Muscle layer of duodenum (tissue), 2 donors: ENCODE data around the gene PRKAR2B.

Experiments used
- H3K27ac ChIP-seq: one replicate; pipeline ENCODE4 v1.7.0; 2013; ENCODE audit warnings: mild to moderate bottlenecking, low read length
- H3K27me3 ChIP-seq: one replicate; pipeline ENCODE4 v1.7.0; 2013; ENCODE audit warnings: low read depth, mild to moderate bottlenecking, control low read depth, low read length
- H3K36me3 ChIP-seq, 2 donors: one replicate each; pipeline ENCODE4 v1.7.0; 2013; ENCODE audit warnings: low read length in 2 of 2, control low read depth in 1 of 2, mild to moderate bottlenecking in 1 of 2; ENCODE audit not compliant: insufficient read depth in 2 of 2, control insufficient read depth in 1 of 2
- H3K4me1 ChIP-seq, 2 donors: one replicate each; pipeline ENCODE4 v1.7.0; 2013; ENCODE audit warnings: low read length in 2 of 2, mild to moderate bottlenecking in 2 of 2, control low read depth in 1 of 2, moderate library complexity in 1 of 2; ENCODE audit not compliant: insufficient read depth in 2 of 2, control insufficient read depth in 1 of 2
- H3K4me3 ChIP-seq, 2 donors: one replicate each; pipeline ENCODE4 v1.7.0; 2013; ENCODE audit warnings: low read length in 2 of 2, low read depth in 1 of 2, mild to moderate bottlenecking in 1 of 2
- H3K9me3 ChIP-seq, 2 donors: one replicate each; pipeline ENCODE4 v1.7.0; 2013; ENCODE audit warnings: low read length in 2 of 2, control low read depth in 1 of 2, mild to moderate bottlenecking in 1 of 2; ENCODE audit not compliant: control insufficient read depth in 1 of 2
- donor health status: healthy.

The PRKAR2B gene

DNA sequence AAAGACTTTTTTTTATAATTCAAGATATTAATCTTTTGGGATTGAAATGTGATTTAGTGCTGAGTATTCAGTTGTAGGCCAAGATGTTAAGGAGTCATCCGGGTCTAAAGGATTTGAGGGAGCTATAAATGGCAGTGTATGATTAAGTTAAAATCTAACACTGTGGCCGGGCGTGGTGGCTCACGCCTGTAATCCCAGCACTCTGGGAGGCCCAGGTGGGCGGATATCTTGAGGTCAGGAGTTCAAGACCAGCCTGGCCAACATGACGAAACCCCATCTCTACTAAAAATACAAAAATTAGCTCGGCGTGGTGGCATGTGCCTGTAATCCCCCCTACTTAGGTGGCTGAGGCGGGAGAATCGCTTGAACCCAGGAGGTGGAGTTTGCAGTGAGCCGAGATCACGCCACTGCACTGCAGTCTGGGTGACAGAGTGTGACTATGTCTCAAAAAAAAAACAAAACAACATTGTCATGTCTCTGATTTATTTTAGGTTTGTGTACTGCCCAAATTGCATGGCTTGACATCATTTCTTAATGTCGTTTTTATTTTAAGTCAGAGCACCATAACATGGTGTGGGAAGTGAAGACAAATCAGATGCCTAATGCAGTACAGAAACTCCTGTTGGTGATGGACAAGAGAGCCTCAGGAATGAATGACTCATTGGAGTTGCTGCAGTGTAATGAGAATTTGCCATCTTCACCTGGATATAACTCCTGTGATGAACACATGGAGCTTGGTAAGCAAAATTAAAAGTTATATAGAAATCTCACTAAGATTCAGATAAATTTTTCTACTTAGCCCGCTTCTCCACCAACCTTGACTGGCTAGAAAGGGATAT, 135.0 kb downstream of the PRKAR2B start:
- Histone ChIP-seq H3K36me3 (peaks cover 11 to 18% of the 10 kb centered on the region in 2 donors), H3K27me3 (no peaks in the 10 kb centered on the region), H3K4me3 (no peak overlapping the region), H3K27ac (peak overlapping the region; percentile 4), H3K9me3 (no peaks in the 10 kb centered on the region), H3K4me1 (peaks cover 10 to 40% of the 10 kb centered on the region in 2 donors)

DNA sequence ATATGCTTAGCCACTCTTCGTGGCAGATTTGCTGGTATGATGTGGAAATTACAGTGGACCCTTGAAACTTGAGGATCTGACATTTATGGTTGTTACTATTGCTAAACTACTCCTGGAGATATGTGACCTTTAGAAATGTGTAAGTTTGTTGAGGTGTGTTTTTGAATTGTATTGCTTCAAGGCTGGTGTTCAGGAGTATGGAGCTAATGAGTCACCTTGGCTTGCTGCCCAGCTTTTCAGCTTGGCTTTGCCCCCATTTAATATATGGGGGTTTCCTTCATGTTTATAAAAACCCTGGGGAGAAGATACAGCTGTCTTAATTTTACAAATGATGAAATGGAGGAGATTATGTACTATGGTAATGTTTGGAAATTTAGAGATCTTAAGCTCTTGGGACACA, 135.9 kb downstream of the PRKAR2B start:
- Histone ChIP-seq H3K27ac (peak overlapping the region; percentile 4), H3K4me1 (peaks cover 8 to 32% of the 10 kb centered on the region in 2 donors), H3K36me3 (peaks cover 18 to 26% of the 10 kb centered on the region in 2 donors), H3K27me3 (no peaks in the 10 kb centered on the region), H3K4me3 (no peak overlapping the region), H3K9me3 (no peaks in the 10 kb centered on the region)

DNA sequence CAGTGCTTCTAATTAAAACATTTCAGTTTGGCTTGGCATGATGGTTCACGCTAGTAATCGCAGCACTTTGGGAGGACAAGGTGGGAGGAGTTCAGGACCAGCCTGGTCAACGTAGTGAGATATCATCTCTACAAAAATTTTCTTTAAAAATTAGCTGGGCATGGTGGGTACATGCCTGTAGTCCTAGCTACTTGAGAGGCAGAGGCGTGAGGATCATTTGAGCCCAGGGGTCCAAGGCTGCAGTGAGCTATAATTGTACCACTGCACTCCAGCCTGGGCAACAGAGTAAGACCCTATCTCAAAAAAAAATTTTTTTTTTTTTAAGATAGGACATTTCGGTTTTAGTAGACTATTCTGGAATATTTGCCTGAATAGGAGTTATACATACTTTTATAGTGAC, 136.7 kb downstream of the PRKAR2B start:
- peaks cover 8 to 32% of the 10 kb centered on the region in 2 donors for H3K4me1 ChIP-seq
- H3K27ac ChIP-seq, result no peak overlapping the region

DNA sequence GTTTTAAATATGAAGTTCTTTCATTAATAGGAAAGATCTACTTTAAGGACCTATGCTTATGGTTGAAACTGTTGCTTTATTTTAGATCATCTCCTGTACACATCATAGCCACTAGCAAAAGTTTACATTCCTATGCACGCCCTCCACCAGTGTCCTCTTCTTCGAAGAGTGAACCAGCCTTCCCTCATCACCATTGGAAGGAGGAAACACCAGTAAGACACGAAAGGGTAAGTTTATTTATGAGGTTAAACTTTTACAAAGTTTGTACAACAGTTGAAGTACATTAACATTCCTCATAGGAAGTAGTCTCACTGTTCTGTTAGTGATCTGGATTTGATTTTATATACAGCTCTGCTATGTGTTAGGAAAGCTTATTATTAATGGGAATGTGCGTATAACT, 141.2 kb downstream of the PRKAR2B start:
- Histone ChIP-seq H3K36me3 (peaks cover 60 to 66% of the 10 kb centered on the region in 2 donors), H3K4me1 (peaks cover 2 to 7% of the 10 kb centered on the region in 2 donors), H3K27me3 (no peaks in the 10 kb centered on the region), H3K9me3 (no peaks in the 10 kb centered on the region), H3K4me3 (no peak overlapping the region), H3K27ac (no peak overlapping the region)

More for the DNA sequence above, 136.7 kb downstream of the PRKAR2B start:
- H3K4me3 ChIP-seq, result no peak overlapping the region
- H3K36me3 ChIP-seq, result peaks cover 22 to 31% of the 10 kb centered on the region in 2 donors
- H3K9me3 ChIP-seq, result no peaks in the 10 kb centered on the region
- no peaks in the 10 kb centered on the region for H3K27me3 ChIP-seq

DNA sequence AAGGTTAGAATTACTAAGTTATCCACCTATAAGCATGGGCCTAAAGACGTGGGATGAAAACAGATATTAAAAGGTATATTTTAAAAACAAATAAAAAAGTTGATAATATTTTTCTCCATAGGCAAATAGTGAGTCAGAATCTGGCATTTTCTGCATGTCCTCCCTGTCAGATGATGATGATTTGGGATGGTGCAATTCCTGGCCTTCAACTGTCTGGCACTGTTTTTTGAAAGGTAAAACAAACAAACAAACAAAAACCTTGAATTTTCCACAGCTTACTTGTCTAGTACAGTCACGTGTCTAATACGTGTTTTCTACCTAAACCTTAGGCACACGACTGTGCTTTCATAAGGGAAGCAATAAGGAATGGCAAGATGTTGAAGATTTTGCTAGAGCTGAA, 141.7 kb downstream of the PRKAR2B start:
- H3K4me1 ChIP-seq, result peaks cover 0 to 3% of the 10 kb centered on the region in 2 donors
- H3K4me3 ChIP-seq, result no peak overlapping the region
- H3K27me3 ChIP-seq, result no peaks in the 10 kb centered on the region
- no peak overlapping the region for H3K27ac ChIP-seq
- no peaks in the 10 kb centered on the region for H3K9me3 ChIP-seq
- H3K36me3 ChIP-seq, result peaks cover 65 to 71% of the 10 kb centered on the region in 2 donors

DNA sequence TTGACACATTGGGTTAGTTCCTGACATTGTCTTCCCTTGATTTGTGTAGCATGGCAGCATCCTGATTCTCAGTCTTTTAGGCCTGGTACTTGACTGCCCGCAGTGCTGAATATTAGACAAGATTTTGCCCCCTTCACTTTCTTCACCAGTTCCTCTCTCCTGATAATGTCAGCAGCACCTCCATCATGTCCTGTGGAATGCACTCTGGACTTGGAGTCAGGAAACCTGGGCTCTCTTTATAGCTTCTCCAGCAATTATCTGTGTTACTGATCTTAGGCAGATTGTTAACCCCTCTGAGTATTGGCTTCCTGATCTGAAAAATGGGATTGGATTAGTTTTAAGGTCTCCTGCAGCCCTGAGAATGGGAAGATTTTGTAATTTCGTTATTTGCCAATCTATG, 143.3 kb downstream of the PRKAR2B start:
- Histone ChIP-seq H3K27ac (no peak overlapping the region), H3K27me3 (no peaks in the 10 kb centered on the region), H3K9me3 (no peaks in the 10 kb centered on the region), H3K36me3 (peaks cover 73 to 75% of the 10 kb centered on the region in 2 donors), H3K4me1 (peaks cover 0 to 3% of the 10 kb centered on the region in 2 donors), H3K4me3 (no peak overlapping the region)

DNA sequence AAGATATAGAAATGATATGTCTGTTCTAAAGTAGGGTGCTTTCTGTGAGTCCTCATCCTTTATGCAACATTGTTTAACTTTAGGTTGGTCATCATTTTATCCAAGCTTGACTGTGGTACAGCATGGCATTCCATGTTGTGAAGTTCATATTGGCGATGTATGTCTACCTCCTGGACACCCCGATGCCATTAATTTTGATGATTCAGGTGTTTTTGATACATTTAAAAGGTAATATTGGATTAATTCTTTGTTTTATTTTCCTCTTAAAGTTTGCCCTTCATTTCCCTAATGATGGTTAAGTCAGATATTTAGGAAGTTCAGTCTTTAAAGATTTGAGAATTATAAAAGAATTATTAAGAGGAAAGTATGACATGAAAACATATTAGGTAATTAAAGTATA, 145.6 kb downstream of the PRKAR2B start:
- Histone ChIP-seq H3K36me3 (peaks cover 61 to 73% of the 10 kb centered on the region in 2 donors), H3K4me3 (no peak overlapping the region), H3K27me3 (no peaks in the 10 kb centered on the region), H3K4me1 (peaks cover 0 to 3% of the 10 kb centered on the region in 2 donors), H3K9me3 (no peaks in the 10 kb centered on the region), H3K27ac (no peak overlapping the region)

DNA sequence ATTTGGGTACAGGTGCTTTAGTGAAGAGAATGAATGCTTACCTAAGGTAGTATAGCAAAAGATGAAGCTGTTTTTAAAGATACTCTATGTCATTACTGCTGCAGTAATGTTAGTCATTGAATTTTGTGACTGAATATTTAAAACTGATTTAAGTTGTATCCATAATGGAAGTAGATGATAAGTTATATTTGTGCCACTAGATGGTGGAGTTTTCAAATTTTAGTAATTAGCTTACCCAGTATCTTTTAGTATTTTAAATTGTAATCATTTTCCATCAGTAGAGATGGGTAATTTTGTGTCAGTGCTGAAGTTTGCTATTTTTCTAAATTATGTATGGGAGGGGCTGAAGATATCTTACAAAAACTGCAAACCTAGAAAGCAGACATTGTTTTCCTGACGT, 149.5 kb downstream of the PRKAR2B start:
- Histone ChIP-seq H3K27me3 (no peaks in the 10 kb centered on the region), H3K36me3 (peaks cover 54 to 74% of the 10 kb centered on the region in 2 donors), H3K9me3 (no peaks in the 10 kb centered on the region), H3K4me3 (no peak overlapping the region), H3K27ac (no peak overlapping the region), H3K4me1 (no peaks in the 10 kb centered on the region)

DNA sequence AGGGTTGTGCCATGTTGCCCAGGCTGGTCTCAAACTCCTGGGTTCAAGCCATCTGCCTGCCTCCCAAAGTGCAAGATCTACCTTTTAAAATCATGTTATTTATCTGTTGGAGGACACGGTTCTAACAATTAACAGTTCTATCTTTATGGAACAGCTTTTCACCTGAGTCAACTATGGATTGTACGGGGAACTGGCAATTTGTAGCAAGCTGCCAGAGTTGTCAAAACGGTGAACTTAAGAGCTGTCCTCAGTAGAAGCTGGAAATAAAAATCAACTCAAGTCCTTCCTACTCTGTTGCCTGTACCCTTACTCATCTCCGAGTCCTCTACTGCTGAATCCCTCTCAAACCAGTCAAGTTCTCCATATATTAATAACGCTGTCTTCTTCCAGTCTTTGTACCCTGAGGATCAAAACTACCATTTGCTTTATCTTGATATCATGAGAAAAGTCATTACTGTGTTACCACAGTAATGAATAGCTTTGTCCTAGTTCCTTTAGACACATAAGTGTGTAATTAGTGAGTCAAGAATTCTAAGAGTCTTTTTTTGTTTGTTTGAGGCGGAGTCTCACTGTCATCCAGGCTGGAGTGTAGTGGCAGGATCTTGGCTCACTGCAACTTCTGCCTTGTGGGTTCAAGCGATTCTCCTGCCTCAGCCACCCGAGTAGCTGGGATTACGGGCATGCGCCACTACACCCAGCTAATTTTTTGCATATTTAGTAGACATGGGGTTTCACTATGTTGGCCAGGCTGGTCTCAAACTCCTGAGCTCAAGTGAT, 152.5 kb downstream of the PRKAR2B start:
- no peak overlapping the region for H3K27ac ChIP-seq
- H3K36me3 ChIP-seq, result peaks cover 53 to 67% of the 10 kb centered on the region in 2 donors
- H3K4me3 ChIP-seq, result no peak overlapping the region
- H3K4me1 ChIP-seq, result peaks cover 0 to 6% of the 10 kb centered on the region in 2 donors
- H3K27me3 ChIP-seq, result no peaks in the 10 kb centered on the region
- no peaks in the 10 kb centered on the region for H3K9me3 ChIP-seq

DNA sequence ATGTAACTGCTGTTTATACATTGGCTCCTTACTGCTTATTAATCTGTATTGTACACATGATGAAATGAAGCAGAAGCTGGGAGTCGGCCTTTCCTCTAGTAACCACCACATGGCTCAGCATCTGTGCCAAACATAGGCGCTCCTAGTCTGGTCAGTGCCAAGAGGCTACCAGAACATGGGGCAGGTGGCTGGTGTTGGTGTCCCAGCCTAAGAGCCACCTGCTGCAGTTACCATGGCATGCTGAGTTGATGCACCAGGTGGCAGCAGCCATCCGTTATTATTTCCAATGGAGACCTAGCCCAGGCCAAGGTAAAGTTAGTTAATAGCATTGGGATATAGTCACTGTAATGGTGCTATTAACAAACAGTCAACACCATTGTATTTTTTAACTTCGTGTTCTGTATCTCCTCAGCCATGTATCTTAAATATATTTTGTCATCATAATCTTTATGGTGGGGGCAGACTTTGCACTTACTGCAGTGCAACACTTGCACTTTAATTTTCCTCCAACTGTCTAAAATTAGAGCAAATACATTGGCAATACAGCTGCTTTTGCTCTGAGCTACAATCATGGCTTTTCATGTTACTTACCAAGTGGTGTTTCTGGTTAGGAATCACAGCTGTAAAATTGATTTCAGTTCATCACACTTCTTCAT, 157.4 kb downstream of the PRKAR2B start:
- no peak overlapping the region for H3K4me3 ChIP-seq
- H3K27ac ChIP-seq, result no peak overlapping the region
- no peaks in the 10 kb centered on the region for H3K27me3 ChIP-seq
- peaks cover 65 to 69% of the 10 kb centered on the region in 2 donors for H3K36me3 ChIP-seq
- H3K9me3 ChIP-seq, result no peaks in the 10 kb centered on the region
- H3K4me1 ChIP-seq, result peaks cover 0 to 6% of the 10 kb centered on the region in 2 donors

DNA sequence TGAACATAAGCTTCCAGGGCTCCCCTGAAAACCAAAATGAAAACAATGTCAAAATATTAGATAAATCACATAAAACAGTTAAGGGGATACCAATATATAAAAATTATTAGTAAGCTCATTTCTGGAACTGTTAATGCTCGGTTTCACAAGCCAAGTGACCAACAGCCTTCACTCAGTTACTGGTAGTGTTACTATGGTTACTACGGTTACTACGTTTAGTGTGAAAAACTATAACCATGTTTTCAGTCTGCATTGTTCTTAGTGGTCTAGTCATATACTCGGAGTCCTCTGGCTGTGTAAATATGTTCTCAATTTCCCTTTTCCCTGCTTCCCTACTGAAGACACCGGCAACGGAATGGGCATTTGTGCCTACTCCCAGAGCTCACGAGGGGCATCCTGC, 159.1 kb downstream of the PRKAR2B start:
- H3K27me3 ChIP-seq, result no peaks in the 10 kb centered on the region
- peaks cover 51 to 63% of the 10 kb centered on the region in 2 donors for H3K36me3 ChIP-seq
- no peak overlapping the region for H3K4me3 ChIP-seq
- no peak overlapping the region for H3K27ac ChIP-seq
- H3K4me1 ChIP-seq, result peaks cover 0 to 15% of the 10 kb centered on the region in 2 donors
- no peaks in the 10 kb centered on the region for H3K9me3 ChIP-seq
